Measurements from ENCODE around the gene PRSS57. TPM values are rescaled to one million over a fixed set of nuclear protein-coding genes. Genes with fewer than 3 reads are reported as not detected.
A peak's percentile ranks its signal among the peaks of the same experiment; 100 is the strongest.
"Not testable (repeated sequence)": the region's sequence is repeated elsewhere in the genome, so short reads cannot be mapped to it uniquely, and the experiment has no call there.

The PRSS57 gene
- total RNA-seq = not detected
- long read RNA-seq = 0 reads

DNA sequence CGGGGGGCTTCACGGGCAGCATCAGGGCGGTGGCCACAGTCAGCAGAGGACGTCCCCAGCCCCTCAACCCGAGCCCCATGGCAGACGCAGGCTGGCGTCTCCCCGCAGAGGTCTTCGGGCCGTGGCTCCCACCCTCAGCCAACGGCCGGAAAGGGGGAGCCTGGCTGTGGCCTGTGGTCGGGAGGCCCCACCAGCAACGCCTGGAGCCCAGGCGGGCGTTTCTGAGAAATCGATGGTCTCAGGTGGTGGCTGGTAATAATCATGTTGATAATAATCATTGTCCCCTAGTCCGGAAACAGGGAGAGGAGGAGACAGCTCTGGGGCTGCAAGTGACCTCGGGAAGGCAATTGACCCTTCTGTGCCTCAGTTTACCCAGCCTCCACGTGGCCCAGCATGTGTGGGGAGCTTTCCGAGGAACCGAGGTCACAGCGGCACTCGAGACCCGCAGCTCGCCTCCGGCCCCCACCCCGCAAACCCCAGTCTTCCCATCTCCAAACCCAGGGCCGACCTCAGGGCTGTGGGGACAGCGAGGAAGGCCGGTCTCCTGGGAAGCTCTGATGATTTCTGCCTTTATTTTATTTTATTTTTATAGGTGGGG, at the start of gene PRSS57:
TSS of gene PRSS57 (minus strand) at position 101 of the 598 bp plus-strand sequence. CDS start at position 79, 22 bp downstream.
- no peaks in the 10 kb centered on the region for H3K9me3 ChIP-seq (replicated peaks)
- TF ChIP-seq, protein P1, sequence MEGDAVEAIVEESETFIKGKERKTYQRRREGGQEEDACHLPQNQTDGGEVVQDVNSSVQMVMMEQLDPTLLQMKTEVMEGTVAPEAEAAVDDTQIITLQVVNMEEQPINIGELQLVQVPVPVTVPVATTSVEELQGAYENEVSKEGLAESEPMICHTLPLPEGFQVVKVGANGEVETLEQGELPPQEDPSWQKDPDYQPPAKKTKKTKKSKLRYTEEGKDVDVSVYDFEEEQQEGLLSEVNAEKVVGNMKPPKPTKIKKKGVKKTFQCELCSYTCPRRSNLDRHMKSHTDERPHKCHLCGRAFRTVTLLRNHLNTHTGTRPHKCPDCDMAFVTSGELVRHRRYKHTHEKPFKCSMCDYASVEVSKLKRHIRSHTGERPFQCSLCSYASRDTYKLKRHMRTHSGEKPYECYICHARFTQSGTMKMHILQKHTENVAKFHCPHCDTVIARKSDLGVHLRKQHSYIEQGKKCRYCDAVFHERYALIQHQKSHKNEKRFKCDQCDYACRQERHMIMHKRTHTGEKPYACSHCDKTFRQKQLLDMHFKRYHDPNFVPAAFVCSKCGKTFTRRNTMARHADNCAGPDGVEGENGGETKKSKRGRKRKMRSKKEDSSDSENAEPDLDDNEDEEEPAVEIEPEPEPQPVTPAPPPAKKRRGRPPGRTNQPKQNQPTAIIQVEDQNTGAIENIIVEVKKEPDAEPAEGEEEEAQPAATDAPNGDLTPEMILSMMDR (IDR thresholded peaks at IDR 0.05; ENCODE audit: borderline replicate concordance) = no peak
- H3K27me3 ChIP-seq (ENCODE audit: low read depth) = peaks cover 32% of the 10 kb centered on the region
- no peak within 1 kb of the TSS for H3K27ac ChIP-seq (replicated peaks)
- no peak for DNase-seq
- no peaks in the 10 kb centered on the region for H3K36me3 ChIP-seq
- H3K4me3 ChIP-seq = no peak within 1 kb of the TSS
- intact Hi-C loops (cut with micrococcal nuclease) = no loop called here
- no peaks in the 10 kb centered on the region for H3K4me1 ChIP-seq

DNA sequence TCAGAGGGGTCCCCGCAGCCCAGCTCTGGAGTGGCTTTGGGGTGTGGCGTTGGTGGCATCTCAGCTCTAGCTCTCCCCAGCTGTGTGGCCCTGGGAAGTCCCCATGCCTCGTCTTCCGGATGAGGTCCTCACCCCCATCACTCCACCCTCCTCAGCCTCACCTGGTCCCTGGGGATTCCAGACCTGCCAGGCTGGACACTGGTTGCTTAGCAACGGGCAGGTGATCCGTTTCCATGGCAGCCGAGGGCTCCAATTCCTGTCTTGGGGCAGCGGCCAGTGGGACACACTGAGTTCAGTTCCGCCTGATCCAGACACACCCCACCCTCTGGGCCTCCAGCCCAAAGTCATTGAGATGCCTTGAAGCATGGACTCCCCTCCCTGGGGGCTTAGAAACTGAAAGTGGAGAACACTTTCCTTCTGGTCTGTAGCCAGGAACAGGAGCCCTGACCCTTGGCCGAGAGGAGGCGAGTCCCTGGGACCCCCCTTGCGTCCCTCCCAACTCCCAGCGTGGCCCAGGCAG, 48.0 kb upstream of the PRSS57 start:
- Histone ChIP-seq H3K27me3 (ENCODE audit: low read depth) (peaks cover 6% of the 10 kb centered on the region), H3K9me3 (replicated peaks) (peaks cover 29% of the 10 kb centered on the region), H3K27ac (replicated peaks) (no peak overlapping the region), H3K36me3 (peaks cover 40% of the 10 kb centered on the region), H3K4me3 (no peak overlapping the region), H3K4me1 (peaks cover 4% of the 10 kb centered on the region)
- TF ChIP-seq, protein P1 (IDR thresholded peaks at IDR 0.05; ENCODE audit: borderline replicate concordance) = no peak
- peak; percentile 38 for DNase-seq
- intact Hi-C loops (cut with micrococcal nuclease) = no loop called here

DNA sequence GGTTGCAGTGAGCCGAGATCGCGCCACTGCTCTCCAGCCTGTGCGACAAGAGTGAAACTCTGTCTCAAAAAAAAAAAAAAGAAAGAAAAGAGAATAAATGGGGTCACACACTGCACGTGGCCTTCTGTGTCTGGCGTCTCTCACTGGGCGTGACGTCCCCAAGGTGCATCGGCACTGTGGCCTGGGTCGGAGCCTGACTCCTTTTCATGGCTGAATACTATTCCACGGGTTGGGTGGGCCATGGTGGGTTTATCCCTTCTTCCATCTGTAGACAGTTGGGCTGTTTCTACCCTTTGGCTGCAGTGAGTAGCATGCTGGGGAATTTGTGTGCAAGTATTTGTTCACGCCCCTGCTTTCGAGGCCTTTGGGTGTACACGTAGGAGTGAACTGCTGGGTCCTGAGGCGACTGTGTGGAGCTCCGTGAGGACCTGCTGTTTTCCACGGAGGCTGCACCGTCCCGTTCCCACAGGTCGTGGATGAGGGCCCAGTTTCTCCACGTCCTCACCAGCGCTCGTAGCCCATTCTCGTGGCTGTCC, 47.4 kb upstream of the PRSS57 start:
- peaks cover 23% of the 10 kb centered on the region for H3K9me3 ChIP-seq (replicated peaks)

DNA sequence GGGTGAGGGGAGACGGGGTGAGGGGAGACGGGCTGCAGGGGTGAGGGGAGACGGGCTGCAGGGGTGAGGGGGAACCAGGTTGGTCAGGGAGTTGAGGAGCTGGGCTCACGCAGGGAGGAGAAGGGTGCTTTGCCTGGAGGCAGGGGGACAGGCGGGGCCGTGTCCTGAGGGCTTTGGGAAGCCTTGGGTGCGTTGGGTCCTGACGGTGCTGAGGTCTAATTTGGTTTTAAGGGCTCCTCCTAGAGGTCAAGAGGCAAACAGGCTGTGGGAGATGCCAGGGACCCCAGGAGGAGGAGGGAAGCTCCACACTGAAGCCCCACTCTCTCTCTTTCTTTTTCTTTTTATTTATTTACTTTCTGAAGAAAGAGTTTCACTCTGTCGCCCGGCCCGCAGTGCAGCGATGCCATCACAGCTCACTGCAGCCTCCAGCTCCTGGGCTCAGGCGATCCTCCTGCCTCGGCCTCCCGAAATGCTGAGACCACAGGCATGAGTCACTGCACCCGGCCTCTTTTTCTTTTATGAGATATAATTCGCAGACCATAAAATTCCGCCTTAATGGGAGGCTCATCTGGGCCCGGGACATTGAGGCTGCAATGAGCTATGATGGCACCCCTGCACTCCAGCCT, 46.4 kb upstream of the PRSS57 start:
- Histone ChIP-seq H3K4me1 (peaks cover 4% of the 10 kb centered on the region), H3K4me3 (no peak overlapping the region), H3K9me3 (replicated peaks) (peaks cover 16% of the 10 kb centered on the region), H3K27me3 (ENCODE audit: low read depth) (peaks cover 6% of the 10 kb centered on the region), H3K27ac (replicated peaks) (no peak overlapping the region), H3K36me3 (peaks cover 28% of the 10 kb centered on the region)
- intact Hi-C loops (cut with micrococcal nuclease) = no loop called here
- TF ChIP-seq, protein P1 (IDR thresholded peaks at IDR 0.05; ENCODE audit: borderline replicate concordance) = peak; percentile 21
- no peak for DNase-seq

More for the DNA sequence above, 47.4 kb upstream of the PRSS57 start:
- Histone ChIP-seq H3K27ac (replicated peaks) (no peak overlapping the region), H3K4me3 (no peak overlapping the region), H3K36me3 (peaks cover 35% of the 10 kb centered on the region), H3K27me3 (ENCODE audit: low read depth) (peaks cover 6% of the 10 kb centered on the region), H3K4me1 (peaks cover 4% of the 10 kb centered on the region)
- intact Hi-C loops (cut with micrococcal nuclease) = no loop called here
- TF ChIP-seq, protein P1 (IDR thresholded peaks at IDR 0.05; ENCODE audit: borderline replicate concordance) = no peak
- no peak for DNase-seq

DNA sequence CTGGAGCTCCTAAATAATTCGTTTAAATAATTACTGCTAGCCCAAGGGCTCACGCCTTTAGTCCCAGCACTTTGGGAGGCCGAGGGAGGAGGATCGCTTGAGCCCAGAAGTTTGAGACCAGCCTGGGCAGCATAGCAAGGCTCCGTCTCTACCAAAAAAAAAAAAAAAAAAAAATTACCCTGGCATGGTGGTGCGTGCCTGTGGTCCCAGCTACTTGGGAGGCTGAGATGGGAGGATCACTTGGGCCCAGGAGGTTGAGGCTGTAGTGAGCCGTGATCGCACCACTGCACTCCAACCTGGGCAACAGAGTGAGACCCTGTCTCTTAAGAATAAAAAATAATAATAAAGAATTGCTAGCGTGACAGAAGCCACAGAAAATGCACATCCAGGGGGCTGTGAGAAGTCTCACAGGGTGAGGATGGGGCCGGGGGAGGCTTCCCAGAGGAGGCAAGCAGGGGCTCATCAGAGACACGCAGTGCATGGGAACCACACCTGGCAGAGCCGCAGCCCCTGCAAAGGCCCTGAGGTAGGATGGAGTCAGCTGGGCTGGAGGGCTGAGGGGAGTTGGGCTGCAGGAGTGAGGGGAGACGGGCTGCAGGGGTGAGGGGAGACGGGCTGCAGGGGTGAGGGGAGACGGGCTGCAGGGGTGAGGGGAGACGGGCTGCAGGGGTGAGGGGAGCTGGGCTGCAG, 45.7 kb upstream of the PRSS57 start:
- Histone ChIP-seq H3K9me3 (replicated peaks) (peaks cover 16% of the 10 kb centered on the region), H3K36me3 (peaks cover 28% of the 10 kb centered on the region)
- intact Hi-C loops (cut with micrococcal nuclease); DNase-seq; H3K27me3 ChIP-seq (ENCODE audit: low read depth); H3K27ac ChIP-seq (replicated peaks); H3K4me1 ChIP-seq; H3K4me3 ChIP-seq: not testable (repeated sequence)
